ENCODE measurements around the gene SESTD1. TPM values are rescaled to one million over a fixed set of nuclear protein-coding genes. Genes with fewer than 3 reads are reported as not detected.
"Not testable (repeated sequence)": the region's sequence is repeated elsewhere in the genome, so short reads cannot be mapped to it uniquely, and the experiment has no call there.

SESTD1 gene
- polyA plus RNA-seq, 2 of the 4 experiments (the other 2 are of a cell fraction), result 12.6 to 26.0 TPM

GRCh38 chr2:179057737-179058136, 206.9 kb downstream of the SESTD1 start:
- DNase-seq (ENCODE audit: low read depth in 1 of 2, low spot score in 1 of 2), result no peak
- TF ChIP-seq NPAS2 (CRISPR knock-in tag; IDR thresholded peaks at IDR 0.05; ENCODE audit: borderline replicate concordance) (no peak), ZSCAN20 (CRISPR knock-in tag; IDR thresholded peaks at IDR 0.05) (no peak), CEBPB (IDR thresholded peaks at IDR 0.05) (no peak)
- H3K27ac ChIP-seq, result peak overlapping the region in 1 of 2 experiments; percentile 27; a peak in 1 of 6 replicates
- H3K4me3 ChIP-seq, result no peak overlapping the region
- H3K4me2 ChIP-seq, result no peak overlapping the region
- no peaks in the 10 kb centered on the region for H3K9me3 ChIP-seq
- no peak for ATAC-seq
- ChIA-PET CTCF (no interaction called here), POLR2A (no interaction called here)
- peaks cover 12% of the 10 kb centered on the region; the same call in 1 of the 3 replicates for H3K4me1 ChIP-seq
- FAIRE-seq, result no peak
- WGBS (ENCODE audit: missing lambda C conversion rate), result 65% methylated on average over 5 of the region's 5 CpGs

GRCh38 chr2:179053568-179053967, 211.1 kb downstream of the SESTD1 start:
- H3K4me3 ChIP-seq; CTCF ChIA-PET; DNase-seq (ENCODE audit: low read depth in 1 of 2, low spot score in 1 of 2); POLR2A ChIA-PET; FAIRE-seq; H3K4me1 ChIP-seq; H3K4me2 ChIP-seq; H3K9me3 ChIP-seq; H3K27ac ChIP-seq; ATAC-seq: not testable (repeated sequence)
- WGBS (ENCODE audit: missing lambda C conversion rate), result 53% methylated on average over 3 of the region's 3 CpGs

Other genes with a start within 250 kb of the SESTD1 start
- not detected in 2 replicates for gene CCDC141, start 214.7 kb downstream of the SESTD1 start, polyA plus RNA-seq (2011; rRNA removed)
- not detected in 3 replicates for gene CCDC141, start 214.7 kb downstream of the SESTD1 start, polyA plus RNA-seq (2017; fragmentation: RNase III; extraction: RNeasy Plus Mini Kit Qiagen cat#74134 plus additional on column Dnase treatment)